Activated CD4-positive, alpha-beta T cell treated with anti-CD3 and anti-CD28 coated beads, Interleukin-2, amount 50 U/mL, for 16 hours (primary cell): ENCODE measurements around the gene C18orf63.
"Not testable (repeated sequence)": the region's sequence is repeated elsewhere in the genome, so short reads cannot be mapped to it uniquely, and the experiment has no call there.

Source experiments
- DNase-seq: peaks from one replicate; pipeline ENCODE4 v3.0.0-alpha.2; 2020

The C18orf63 gene

GRCh38 chr18:74315464-74316256, at the start of gene C18orf63:
Gene C18orf63 (plus strand): TSS chr18:74315839. CDS start chr18:74317866, 2,027 bp downstream.
- DNase-seq, result no peak

GRCh38 chr18:74266161-74266560, 49.5 kb upstream of the C18orf63 start:
- DNase-seq, result no peak

- no peak for DNase-seq
Measured at GRCh38 chr18:74268175-74268574, 47.5 kb upstream of the C18orf63 start.

- DNase-seq, result no peak
Measured at GRCh38 chr18:74268933-74269620, 46.6 kb upstream of the C18orf63 start.

GRCh38 chr18:74271635-74272034, 44.0 kb upstream of the C18orf63 start:
- no peak for DNase-seq

DNA sequence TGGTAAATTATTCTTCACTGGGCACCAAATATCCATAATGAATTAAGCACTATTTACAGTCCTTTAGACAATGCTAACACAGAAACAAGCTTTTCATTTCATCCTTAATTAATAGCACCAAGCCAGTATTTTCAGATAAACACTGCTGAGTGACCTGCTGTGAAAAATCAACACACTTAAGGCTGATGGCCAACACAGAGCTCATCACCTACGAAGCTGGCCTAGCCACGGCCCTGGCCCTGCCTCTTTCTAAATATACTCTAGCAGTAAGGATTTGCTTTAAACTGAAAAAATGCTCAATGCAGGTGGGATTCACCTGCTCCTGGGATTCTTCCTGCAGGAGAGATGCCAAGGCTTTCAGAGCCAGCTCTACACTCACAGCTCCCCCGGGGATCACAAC, 42.2 kb upstream of the C18orf63 start:
- no peak for DNase-seq

DNA sequence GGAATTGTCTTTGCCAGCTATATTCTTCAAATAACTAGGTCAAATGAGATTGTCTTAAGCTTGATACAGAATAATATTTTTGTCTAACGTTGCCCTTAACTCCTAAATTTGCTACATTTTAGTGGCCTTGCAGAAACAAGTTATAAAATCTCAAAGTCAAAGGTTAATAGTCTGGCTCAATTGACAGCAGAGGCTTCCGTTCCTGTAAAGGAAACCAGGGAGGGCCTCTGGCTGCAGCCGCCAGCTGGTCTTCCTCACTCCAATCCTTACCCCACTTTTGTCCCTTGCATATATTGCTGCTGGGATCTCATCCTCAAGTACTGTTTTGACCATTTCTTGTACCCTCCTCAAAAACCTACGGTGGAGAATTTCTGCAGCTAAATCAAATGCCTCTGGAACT, 40.9 kb upstream of the C18orf63 start:
- DNase-seq, result no peak

DNA sequence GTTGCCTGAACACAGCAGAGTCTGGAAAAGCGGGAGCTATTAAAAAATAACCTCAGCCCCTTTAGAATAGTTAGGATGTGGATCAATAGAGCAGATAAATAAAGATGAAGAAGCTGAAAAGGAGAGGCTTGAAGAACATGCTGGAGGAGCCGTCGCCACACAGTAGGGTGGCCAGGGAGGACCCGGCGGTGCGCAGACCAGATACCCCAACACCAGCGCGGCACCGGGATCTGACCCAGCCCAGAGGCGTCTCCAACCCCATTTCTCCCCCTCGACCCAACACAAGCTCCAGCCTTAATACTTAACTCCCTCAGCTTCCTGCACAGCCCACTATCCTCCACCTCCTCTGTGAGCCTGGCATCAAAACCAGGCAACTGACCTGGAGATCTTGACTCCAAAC, 39.9 kb upstream of the C18orf63 start:
- DNase-seq, result no peak

GRCh38 chr18:74276609-74277008, 39.0 kb upstream of the C18orf63 start:
- no peak for DNase-seq

GRCh38 chr18:74277296-74277695, 38.3 kb upstream of the C18orf63 start:
- no peak for DNase-seq

- DNase-seq, result no peak
Measured at GRCh38 chr18:74278058-74278457, 37.6 kb upstream of the C18orf63 start.

GRCh38 chr18:74278983-74279382, 36.7 kb upstream of the C18orf63 start:
- DNase-seq, result no peak

- DNase-seq, result no peak
Measured at GRCh38 chr18:74281011-74281979, 34.3 kb upstream of the C18orf63 start.

DNA sequence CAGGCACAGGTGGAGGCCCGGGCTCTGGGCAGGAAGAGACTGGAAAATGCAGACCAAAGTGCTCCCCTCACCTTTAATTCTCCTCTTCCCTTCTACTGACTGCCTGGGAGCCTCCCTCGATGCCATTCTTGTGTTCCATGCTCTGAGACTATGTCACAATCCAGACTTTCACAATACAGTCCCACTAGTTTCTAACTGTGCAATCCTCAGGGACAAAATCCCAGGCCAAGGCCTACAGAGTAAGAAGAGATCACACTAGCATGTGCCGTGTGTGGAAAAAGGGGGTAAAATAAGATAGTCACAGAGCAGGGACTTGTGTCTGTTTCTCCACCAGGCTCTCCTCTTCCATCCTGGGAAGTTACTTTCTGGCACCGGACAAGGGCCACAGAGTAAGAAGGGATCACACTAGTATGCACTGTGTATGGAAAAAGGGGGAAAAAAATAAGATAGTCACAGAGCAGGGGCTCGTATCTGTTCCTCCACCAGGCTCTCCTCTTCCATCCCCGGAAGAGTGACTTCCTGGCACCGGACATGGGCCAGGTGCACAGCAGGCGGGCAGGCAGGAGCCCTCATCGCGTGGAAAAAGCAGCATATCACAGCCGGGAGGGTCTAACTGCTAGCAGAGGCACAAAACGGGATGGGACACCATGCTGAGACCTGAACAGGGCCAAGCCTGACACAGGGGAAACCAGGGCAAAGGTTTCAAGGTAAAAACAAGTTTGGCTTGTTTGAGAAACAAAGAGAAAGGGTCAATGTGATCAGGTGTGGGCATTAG, 33.5 kb upstream of the C18orf63 start:
- DNase-seq, result no peak

DNA sequence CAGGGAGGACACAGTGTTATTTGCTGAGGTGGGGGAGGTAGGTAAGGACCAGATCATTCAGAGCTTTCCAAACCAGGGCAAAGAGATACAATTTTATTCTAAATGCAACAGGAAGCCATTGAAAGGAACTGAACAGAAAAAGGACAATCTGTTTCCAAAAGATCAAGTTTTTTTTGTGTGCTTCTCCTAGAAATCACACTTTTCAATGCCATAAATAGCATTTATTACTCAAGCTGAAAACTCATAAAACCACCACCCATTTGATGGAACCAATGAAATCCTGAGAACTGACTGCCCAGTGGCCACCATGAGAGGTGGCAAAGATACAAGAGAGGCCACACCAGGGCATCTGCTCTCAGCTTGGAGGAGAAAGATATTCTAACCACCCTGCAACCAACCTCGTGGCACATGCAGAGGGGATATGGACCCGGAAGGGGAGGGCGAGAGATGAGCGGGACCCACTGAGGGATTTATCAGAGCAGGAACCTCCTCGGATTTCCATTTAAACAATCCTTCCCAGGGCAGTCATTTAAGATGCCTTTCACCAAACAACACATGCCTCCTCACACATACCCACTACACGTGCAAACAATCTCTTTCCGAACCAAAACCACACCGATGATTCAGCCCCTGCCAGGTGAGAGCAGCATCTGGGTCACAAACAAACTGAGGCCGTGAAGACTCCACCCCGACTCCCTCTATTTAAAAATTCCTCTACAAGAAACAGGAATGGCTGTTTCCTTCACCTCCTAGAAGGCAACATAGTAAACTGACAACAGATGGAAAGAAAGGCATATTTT, 32.7 kb upstream of the C18orf63 start:
- DNase-seq, result no peak

DNA sequence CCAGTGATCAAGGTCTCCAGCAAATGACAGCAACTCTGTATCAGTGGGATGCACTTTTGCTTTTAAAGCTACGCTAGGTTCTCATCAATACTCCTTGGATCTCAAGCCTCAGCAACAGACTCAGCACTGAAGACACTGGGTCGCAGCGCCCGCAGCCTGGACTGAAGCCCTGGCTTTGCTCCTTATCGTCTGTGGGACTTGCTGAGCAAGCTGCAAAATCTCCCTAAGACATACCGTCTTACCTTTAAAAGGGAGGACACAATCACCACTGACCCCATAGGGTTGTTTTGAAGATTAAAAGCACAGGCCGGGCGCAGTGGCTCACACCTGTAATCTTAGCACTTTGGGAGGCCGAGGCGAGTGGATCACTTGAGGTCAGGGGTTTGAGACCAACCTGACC, 32.0 kb upstream of the C18orf63 start:
- no peak for DNase-seq

- no peak for DNase-seq
Measured at GRCh38 chr18:74284191-74284979, 31.3 kb upstream of the C18orf63 start.

- no peak for DNase-seq
Measured at GRCh38 chr18:74284980-74285355, 30.7 kb upstream of the C18orf63 start.

GRCh38 chr18:74285583-74285982, 30.1 kb upstream of the C18orf63 start:
- DNase-seq, result not testable (repeated sequence)

- no peak for DNase-seq
Measured at GRCh38 chr18:74286106-74286855, 29.4 kb upstream of the C18orf63 start.
